ENCODE measurements around the gene SYT4.
"Not testable (repeated sequence)": the region's sequence is repeated elsewhere in the genome, so short reads cannot be mapped to it uniquely, and the experiment has no call there.

SYT4 gene

DNA sequence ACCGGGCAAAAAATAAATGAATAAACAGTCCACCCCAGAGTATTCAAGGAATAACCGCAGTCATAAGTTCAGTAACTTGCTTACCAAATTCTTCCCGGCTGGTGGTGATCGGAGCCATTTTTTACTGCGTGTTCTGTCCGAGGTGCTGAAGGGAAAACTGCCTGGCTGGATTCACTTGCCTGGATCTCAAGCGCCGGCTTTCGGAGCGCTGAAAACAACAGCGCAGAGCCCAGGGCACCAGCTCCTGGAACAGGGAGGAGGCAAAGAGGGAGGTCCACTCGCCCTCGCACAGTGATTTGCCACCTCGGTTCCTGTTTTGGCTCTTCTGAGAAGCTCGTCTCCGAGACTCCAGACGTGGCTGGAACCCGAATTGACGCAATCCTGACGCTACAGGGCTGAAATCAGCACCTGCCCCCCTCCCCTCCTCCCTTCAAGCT lies at the start of gene SYT4:
Gene SYT4, minus strand, starts transcription at position 327 of the 437 bp plus-strand sequence. Its CDS starts 209 bp downstream, at position 118.
- DNase-seq = peak; percentile 87

DNA sequence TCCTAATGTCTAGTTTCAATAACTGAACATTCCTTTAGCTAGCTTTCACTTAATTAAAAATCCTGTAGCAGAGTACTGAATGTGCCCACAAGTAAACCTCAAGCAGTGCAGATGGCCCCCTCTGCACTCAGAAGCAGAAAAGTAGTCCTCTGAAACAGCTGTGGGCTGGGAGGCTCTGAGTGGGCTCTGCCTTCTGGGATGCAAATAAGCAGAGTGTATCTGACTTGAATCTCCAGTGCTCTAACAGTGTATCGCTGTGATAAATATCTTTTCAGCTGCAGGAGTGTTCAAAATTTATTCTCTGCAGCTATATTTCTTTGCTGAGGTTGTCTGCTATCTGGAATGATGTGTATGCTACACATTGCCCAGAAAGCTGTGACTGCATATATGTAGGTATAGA lies 44.8 kb upstream of the SYT4 start:
- DNase-seq = no peak

GRCh38 chr18:43314941-43315340 lies 37.7 kb upstream of the SYT4 start:
- no peak for DNase-seq

DNA sequence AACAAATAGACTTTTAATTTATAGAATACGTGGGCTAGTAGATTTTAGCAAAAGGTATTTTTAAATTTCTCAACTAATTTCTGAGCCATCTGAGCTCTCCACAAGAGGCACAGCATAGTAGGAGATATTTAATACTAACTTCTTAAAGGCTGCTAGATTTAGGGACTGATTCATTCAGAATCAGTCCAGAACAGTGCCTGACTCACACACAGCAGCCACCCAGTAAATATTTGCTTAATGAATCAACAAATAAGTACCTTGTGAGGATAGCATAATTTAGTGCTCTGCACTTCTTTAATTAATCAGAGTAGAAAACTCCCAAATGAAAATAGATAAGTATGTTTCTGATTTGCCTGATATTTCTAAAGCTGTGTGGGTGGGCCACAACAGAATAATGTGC lies 35.6 kb upstream of the SYT4 start:
- no peak for DNase-seq

GRCh38 chr18:43310239-43310638 lies 32.9 kb upstream of the SYT4 start:
- no peak for DNase-seq

DNA sequence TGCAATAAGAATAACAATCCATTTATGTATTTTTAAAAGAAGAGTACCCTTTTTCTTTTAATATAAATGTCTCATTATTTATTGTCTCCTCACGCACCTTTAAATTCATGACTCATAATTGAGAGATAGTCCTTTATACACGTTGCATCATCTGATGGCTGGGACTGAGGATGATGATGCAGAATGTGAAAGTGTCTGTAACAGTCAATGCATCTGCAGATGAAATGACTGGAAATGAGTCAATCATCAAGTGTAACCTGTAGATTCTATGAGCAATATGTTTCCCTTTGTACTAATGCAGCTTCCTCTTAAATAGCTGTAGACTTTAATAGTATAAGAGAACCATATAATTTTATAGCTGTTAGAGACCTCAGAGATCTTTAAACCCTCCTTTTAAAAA lies 26.1 kb upstream of the SYT4 start:
- no peak for DNase-seq

DNA sequence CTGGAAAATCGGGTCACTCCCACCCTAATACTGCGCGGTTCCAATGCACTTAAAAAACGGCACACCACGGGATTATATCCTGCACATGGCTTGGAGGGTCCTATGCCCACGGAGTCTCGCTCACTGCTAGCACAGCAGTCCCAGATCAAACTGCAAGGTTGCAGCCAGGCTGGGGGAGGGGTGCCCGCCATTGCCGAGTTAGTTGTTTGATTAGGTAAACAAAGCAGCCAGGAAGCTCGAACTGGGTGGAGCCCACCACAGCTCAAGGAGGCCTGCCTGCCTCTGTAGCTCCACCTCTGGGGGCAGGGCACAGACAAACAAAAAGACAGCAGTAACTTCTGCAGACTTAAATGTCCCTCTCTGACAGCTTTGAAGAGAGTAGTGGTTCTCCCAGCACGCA lies 8.9 kb upstream of the SYT4 start:
- not testable (repeated sequence) for DNase-seq

DNA sequence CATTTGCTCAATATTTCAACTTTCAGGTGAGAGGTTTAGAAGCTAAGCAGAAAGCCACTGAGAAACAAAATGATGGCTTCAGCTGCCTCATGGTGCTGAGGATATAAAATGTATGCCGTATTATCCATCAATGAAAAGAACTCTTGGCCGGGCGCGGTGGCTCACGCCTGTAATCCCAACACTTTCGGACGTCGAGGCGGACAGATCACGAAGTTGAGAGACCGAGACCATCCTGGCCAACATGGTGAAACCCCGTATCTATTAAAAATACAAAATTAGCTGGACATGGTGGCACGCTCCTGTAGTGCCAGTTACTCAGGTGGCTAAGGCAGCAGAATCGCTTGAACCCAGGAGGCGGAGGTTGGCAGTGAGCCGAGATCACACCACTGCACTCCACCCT lies 6.0 kb upstream of the SYT4 start:
- DNase-seq = no peak

DNA sequence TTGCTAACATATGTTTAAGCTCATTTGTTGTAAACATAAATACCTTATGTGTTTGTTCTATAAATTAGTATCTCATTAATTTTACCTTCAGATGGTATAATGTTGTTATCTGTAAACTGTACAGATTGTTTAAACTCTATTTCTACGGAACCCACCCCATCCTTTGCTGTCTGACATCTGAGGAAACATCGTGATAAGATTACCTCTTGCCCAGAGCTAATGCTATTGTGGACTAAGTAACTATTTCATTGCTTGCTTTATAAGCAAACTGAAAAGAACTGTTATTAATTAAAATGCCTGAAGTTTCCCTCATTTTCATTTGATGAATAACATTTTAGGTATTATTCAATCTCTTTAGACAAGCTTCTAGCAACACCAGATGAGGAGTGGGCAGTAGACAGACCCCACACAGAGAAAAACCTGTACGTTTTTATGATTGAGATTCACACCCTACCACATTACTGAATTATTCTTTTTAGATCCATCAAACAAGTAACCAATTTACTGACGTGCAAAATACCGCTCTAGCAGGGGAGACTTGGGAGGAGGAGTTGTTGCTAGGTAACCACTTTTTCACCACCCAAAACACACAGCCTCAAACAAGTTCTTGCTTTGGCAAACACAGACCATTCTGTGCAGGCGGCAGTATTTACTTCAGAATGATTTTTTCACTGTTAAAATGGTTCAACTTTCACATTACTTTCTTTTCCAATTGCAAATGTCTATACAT lies 1.9 kb upstream of the SYT4 start:
- DNase-seq = peak; percentile 95

DNA sequence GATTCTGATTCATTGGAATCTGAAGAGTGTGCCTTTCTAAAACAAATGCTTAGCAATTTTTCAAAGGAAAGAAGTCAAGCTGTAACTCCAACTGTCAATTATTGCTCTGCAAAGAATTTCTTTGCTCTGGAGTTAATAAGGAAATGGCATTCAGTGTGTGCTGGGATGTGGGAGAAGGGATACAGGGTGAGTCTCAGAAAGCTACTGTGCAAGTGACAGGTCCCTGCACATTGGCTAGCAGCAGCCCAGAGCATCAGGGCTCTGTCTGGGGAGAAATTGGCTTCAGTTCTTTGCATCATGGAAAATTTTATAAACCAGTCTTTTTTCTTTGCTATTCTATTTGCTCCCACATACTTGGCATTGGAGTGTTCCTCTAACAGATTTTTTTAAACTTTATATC lies 1.1 kb upstream of the SYT4 start:
- DNase-seq = no peak

- no peak for DNase-seq
Observed at GRCh38 chr18:43276491-43276890, 799 bp downstream of the SYT4 start.

- DNase-seq = no peak
Observed at GRCh38 chr18:43275546-43275945, 1.7 kb downstream of the SYT4 start.

- DNase-seq = no peak
Observed at GRCh38 chr18:43274526-43274925, 2.8 kb downstream of the SYT4 start.

GRCh38 chr18:43271593-43272432 lies 5.5 kb downstream of the SYT4 start:
- peak; percentile 11 for DNase-seq

DNA sequence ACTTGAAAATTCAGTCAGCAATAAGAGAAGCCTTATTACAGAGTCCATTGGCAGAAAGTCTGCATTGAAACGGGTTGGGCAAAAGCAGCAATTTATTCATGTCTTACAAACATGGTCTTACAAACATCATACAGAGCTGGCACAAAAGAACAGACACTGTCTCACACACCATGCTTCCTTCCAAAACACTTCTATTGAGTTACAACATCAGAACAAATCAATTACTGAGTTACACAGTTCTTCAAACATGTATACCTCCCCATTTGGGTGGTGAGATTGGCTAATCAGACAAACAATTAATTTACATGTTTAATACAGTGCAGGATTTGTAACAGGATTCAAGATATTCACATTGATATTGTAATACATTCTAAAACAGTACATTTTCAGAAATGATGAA lies 9.5 kb downstream of the SYT4 start:
- DNase-seq = no peak

DNA sequence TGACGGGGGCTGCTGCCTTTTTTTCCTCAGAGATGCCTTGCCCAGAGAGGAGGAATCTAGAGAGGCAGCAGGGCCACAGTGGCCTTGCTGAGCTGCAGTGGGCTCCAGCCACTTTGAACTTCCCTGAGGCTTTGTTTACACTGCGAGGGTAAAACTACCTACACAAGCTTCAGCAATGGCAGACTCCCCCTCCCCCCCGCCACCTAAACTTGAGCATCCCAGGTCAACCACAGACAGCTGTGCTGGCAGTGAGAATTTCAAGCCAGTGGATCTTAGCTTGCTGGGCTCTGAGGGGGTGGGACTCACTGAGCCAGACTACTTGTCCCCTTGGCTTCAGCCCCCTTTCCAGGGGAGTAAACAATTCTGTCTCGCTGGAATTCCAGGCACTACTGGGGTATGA lies 11.8 kb downstream of the SYT4 start:
- no peak for DNase-seq

DNA sequence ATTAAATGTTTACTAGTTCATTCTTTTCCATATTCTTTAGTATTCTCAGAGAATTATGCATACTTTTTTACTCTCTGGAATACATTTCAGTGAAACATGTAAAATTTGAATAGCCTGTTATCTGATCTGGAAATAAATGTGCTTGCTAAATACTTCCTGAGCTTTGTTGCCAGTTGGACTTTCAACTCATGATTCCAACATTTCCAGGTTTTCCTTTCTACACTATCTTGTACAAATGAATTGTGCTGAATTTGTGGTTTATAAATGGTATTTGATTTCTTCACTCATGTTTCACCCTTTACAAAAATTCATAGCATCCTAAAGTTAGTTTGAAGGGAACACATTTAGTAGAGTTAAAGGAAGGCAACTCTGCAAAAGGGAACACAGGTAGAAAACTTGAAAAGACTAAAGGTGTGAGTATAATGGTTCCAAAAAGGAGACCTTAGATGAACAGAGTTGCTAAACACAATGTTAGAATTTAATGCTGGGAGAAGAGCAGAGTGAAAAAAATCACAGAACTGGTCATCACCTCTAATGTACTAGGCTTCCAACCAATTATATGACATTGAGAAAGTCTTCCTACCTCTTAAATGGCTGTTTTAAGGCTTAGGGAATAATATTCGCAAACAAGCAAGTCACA lies 28.6 kb downstream of the SYT4 start:
- DNase-seq = no peak

DNA sequence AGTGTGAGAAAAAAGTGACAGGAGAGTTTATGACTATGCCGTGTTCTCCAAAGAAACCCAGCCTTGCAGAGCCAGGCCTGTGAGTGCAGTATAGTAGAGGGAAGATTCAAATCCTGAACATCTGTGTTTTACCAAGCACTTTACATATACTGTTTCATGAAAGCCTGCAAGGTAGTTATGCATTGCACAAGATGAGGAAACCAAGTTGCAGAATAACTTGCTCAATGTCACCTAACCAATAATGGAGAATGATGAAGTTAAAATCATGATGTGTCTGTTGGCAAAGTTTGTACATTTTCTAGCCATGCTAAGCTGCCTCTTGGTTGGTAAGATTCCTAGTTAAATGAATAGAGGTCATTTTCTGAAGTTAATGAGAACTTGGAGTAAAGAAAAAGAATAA lies 29.3 kb downstream of the SYT4 start:
- DNase-seq = no peak

DNA sequence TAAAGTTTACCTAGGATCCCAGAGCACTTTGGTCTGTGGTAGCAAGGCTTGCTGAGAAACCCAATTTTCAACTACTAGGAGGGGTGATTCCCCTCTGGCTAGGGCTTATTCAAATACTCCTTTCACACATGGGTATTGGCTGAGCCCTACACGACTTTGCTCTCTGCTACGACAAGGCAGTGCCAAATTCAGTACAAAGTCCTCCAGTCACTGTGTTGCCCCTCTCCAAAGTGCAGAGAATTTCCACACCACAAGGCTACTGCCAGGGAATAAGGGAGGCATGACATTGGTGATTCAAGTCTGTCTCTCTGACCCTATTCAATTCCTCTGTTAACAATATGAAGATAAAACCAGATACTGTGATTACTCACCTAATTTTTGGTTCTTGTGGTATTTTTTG lies 38.9 kb downstream of the SYT4 start:
- DNase-seq = no peak

GRCh38 chr18:43236921-43237320 lies 40.4 kb downstream of the SYT4 start:
- no peak for DNase-seq

DNA sequence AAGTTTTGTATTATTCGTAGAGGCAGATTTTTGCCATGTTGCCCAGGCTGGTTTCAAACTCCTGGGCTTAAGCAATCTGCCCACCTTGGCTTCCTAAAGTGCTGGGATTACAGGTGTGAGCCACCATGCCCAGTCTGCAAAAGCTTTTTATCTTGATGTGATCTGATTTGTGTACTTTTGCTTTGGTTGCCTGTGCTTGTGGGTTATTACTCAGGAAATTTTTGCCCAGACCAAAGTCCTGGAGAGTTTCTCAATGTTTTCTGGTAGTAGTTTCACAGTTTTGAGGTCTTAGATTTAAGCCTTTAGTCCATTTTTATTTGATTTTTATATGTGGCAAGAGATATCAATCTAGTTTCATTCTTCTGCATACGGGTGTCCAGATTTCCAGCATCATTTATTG lies 42.4 kb downstream of the SYT4 start:
- no peak for DNase-seq

DNA sequence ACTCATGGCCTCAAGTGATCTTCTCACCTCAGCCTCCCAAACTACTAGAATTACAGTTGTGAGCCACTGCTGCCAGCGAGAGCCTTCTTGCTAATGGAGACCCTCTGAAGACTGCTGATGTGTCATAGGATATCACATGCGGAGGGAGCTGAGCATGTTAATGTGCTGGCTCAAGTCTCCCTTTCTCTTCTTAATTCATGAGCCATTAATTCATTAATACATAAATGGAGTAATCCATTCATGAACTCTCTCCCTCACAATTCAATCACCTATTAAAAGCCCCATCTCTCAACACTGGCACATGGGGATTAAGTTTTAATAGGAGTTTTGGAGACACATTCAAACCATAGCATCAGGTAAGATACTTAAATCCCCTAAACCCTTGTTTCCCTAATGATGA lies 54.8 kb downstream of the SYT4 start:
- no peak for DNase-seq

- DNase-seq = no peak
Observed at GRCh38 chr18:43220691-43221090, 56.6 kb downstream of the SYT4 start.

Measured in NCI-H774 (cell line).